HG03159 (cell line): Measurements from ENCODE around the gene PLEKHJ1.
"Not testable (repeated sequence)": the region's sequence is repeated elsewhere in the genome, so short reads cannot be mapped to it uniquely, and the experiment has no call there.

Experiments
- ATAC-seq: cut with Tn5 transposase; IDR thresholded peaks from one replicate; pipeline ENCODE4 v1.9.1; 2021; ENCODE audit warnings: mild to moderate bottlenecking, moderate library complexity; ENCODE audit not compliant: unreplicated experiment

PLEKHJ1 gene

DNA sequence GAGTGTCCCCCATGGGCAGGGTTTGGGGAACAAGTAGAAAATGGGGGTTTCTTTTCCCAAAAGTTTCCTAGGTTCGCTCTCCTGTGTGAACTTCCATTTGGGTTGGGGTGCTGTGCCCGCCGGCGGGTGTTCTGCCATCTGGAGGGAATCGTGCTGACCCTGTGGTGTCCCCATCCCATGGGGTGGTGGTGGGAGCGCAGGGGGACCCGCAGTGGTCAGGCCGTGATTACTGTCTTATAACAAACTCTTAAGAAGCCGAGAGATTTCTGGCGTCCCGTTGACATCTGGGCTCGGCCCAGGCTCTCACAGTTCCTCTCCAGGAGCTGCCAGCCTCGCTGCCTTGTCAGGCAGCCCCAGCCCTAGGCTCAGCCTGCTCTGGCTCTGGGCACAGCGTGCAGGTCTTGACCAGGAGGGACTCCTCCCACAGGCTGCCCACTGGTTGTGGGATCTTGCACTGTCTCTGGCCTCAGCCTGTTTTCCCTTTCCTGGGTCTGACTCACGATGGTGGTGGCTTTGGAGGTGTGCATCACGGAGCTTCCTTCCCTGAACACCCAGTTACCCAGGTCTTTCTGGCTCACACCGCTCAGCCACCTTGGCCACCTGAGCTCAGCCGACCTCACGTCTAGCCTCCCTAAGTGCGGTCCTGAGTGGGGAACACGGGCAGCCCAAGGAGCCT is 34.5 kb downstream of the PLEKHJ1 start:
- ATAC-seq, result no peak

- ATAC-seq, result not testable (repeated sequence)
Observed at GRCh38 chr19:2200624-2201294, 35.4 kb downstream of the PLEKHJ1 start.

DNA sequence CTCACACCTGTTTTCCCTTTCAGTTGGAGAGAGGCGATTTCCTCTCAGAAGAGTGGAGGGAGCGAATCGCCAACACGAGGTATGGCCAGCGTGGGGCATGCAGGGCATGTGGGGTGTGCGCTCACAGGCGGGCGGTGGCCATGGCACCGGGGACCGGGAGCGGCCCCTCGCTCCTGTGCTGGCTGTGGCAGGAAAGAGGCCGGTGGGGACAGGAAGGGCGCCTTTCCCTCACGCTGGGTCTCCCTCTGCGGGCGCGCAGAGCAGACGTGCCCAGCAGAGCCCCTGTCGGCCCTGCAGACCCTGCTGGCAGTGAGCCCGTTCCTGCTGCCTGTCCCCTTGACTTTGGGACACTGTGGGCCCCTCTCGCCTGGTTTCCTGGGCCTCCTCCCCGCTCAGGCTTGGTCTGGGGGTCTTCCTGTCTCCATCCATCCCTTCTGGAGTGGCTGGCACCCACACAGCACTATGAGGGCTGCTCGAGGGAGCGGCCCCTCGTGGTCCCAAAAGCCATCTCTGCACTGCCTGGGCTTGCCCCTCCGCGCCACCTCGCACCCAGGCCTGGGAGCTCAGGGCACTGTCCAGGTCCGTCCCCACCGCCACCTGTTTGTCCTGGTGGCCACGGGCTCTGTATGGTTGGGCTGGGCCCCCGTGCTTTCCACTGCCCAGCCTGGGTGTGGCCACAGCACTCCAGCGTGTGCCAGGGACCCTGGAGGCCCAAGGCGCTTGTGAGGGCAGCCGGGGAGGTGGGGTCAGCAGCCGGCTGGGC is 36.1 kb downstream of the PLEKHJ1 start:
- ATAC-seq, result no peak

GRCh38 chr19:2199215-2199614 is 36.9 kb downstream of the PLEKHJ1 start:
- no peak for ATAC-seq

- ATAC-seq, result no peak
Observed at GRCh38 chr19:2198317-2198716, 37.8 kb downstream of the PLEKHJ1 start.

GRCh38 chr19:2197270-2197669 is 38.9 kb downstream of the PLEKHJ1 start:
- ATAC-seq, result no peak

GRCh38 chr19:2195914-2196313 is 40.2 kb downstream of the PLEKHJ1 start:
- no peak for ATAC-seq

DNA sequence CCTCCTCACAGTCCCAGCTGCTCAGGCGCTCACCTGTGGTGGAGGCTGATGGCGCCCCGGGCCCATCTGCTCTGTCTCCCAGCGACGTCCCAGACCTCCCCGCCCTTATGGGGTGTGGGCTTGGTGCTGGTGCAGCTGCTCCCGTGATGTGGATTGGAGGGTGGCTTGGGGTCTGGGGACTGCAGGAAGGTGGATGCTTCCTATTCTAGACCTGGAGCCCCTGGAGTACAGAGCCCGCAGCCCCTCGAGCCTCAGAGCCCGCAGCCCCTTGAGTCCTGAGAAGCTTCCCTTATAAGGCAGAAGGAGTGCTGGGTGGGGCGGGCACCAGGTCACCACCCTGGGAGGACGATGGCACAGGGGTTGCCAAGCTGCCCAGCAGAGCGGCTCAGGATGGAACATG is 40.8 kb downstream of the PLEKHJ1 start:
- ATAC-seq, result no peak

DNA sequence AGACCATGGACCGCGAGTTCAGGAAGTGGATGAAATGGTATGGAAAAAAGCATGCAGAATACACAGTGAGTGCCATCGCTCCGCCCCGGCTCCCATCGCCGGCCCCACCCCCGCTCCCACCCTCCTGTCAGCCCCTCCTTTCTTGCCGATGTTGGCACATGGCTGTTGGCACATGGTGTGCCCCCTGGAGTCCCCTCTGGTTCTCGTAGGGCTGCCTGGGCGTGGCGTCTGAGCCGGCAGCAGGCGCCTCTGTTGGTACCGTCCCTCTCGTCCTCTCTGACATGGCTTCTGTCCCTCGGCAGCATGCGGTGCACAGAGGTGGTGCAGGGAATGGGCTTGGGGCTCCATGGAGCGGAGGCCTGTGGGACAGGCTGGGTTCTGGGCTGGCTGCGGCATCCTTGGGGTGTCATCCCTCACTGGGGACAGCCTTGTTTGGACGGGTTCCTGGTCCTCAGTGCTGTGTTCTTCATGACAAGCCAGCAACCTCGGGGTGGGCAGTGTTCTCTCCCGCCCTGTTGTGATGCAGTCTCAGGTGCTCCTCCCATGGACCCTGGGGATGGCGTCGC is 41.5 kb downstream of the PLEKHJ1 start:
- no peak for ATAC-seq

GRCh38 chr19:2193807-2194206 is 42.3 kb downstream of the PLEKHJ1 start:
- no peak for ATAC-seq

- no peak for ATAC-seq
Observed at GRCh38 chr19:2192862-2193261, 43.3 kb downstream of the PLEKHJ1 start.

- no peak for ATAC-seq
Observed at GRCh38 chr19:2191456-2192310, 44.4 kb downstream of the PLEKHJ1 start.

DNA sequence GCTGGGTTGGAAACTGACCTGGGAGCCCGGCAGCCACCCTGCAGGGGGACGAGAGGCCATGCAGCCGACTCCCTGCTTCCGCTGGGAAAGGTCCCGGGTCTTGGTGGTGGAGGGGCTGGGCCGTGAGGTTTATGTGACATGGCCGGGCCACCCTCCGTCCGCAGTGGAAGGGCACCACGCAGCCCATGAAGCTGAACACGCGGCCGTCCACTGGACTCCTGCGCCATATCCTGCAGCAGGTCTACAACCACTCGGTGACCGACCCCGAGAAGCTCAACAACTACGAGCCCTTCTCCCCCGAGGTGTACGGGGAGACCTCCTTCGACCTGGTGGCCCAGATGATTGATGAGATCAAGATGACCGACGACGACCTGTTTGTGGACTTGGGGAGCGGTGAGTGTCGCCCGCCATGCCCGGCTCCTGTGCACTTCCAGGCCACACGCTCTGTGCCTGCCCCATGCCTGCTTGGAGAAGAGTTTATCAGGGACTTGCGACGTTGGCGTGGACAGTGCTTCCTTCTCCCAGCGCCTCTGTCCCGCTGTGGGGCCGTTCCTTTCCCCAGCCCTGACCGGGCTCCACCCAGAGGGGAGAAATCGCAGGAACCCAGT is 45.2 kb downstream of the PLEKHJ1 start:
- ATAC-seq, result no peak

DNA sequence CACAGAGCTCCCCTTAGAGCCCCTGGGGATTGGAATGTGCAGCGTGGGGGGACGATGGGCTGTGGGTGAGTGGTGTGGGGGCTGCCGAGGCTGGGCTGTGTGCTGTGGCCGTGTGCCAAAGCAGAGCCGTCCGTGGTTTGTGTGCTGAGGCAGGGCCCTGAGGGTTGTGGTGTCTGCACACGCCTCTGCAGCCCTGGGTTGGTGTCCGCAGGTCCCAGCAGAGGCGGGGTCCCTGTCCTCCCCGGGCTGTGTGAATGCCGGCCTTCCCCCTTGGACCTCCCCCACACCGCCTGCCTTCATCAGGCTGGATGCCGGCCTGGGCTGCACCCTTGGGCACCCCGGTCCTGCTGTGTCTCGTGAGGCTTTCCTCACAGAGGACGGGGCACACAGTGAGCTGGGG is 46.2 kb downstream of the PLEKHJ1 start:
- ATAC-seq, result no peak

- ATAC-seq, result no peak
Observed at GRCh38 chr19:2188708-2189385, 47.3 kb downstream of the PLEKHJ1 start.

GRCh38 chr19:2187159-2187558 is 49.0 kb downstream of the PLEKHJ1 start:
- no peak for ATAC-seq

DNA sequence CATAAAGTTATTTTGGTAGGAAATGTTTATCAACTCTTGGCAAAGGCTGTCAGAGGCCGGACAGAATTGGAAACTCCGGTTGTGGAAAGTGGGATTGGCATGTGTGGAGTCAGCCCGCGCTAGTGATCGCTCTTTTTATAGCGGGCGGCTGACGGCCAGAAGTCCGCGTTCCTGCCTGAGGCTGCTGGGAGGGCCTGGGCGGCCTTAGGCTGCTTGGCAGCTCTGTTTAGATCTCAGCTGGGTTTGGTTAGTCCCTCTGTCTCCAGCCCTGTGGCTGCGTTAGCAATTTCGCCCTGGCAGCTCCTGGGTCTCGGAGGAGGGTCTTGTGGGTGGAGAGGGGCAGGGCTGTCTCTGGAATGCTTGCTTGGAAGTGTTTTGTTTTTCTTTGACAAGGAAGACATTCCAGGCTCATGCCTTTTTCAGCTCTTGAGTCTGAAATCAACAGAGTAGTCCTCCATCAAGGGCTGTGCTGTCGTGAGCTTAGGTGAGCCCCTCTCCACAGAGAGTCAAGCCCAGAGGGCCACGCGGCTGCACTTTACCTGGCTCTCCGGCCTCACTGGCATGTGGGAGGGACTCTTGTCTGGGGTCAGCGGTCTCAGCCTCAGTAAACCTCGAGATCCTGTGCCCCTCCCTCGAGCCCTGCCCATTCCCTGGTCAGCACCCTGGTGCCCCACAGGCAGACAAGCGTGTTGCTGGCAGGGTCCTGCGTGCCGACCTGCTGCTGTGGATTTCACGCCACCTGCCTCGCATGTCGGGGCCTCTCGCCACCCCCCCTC is 49.9 kb downstream of the PLEKHJ1 start:
- ATAC-seq, result no peak

GRCh38 chr19:2185734-2186070 is 50.4 kb downstream of the PLEKHJ1 start:
- no peak for ATAC-seq

DNA sequence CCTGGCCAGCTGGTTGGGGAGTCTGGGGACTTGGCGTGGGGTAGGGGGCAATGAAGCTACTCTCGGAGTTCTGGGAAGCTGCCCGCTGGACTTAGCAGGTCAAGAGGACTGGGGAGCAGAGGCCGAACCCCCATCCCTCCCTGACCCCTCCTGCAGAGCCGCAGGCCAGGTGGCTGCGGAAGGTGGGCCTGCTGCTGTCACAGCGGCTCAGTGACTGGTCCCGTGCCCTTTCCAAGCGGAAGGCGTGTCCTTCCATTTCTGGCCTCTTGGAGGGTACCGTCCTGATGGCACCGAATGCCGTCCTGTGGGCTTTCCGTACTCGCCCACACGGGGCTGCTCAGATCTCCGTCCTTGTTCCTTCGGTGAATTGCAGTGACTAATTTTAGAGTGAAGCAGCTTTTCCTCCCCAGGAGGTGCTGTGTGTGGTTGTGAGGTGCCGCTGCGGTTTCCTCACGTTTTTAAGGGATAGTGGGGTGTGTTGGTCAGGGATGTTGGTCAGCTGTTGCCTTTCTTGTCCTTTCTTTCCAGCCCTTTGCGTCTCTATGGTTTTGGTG is 51.6 kb downstream of the PLEKHJ1 start:
- ATAC-seq, result no peak
